ENCODE measurements around the gene AXIN2. TPM values are rescaled to one million over a fixed set of nuclear protein-coding genes. Genes with fewer than 3 reads are reported as not detected.
A peak's percentile ranks its signal among the peaks of the same experiment; 100 is the strongest.

Gene AXIN2
- total RNA-seq, 4 donors from 2014 or later, result 16.5 to 69.3 (median 29.4) TPM

GRCh38 chr17:65556910-65557348 is 4.5 kb downstream of the AXIN2 start:
- no peak for TF ChIP-seq POLR2A (IDR thresholded peaks at IDR 0.05)
- TF ChIP-seq CTCF (IDR thresholded peaks at IDR 0.05), result no peak
- H3K27ac ChIP-seq, result peak overlapping the region in 3 of 4 donors; percentile 2 to 14 (median 4)
- no peak for DNase-seq
- no peaks in the 10 kb centered on the region for H3K27me3 ChIP-seq
- peak overlapping the region in 1 of 4 donors; percentile 97 for H3K4me3 ChIP-seq
- no peaks in the 10 kb centered on the region for H3K36me3 ChIP-seq
- no peaks in the 10 kb centered on the region for H3K9me3 ChIP-seq
- peaks cover 0 to 36% (median 3%) of the 10 kb centered on the region in 4 donors for H3K4me1 ChIP-seq

GRCh38 chr17:65556014-65556909 is 5.2 kb downstream of the AXIN2 start:
- peak overlapping the region in 2 of 4 donors; percentile 12 to 97 for H3K4me3 ChIP-seq
- H3K27me3 ChIP-seq, result no peaks in the 10 kb centered on the region
- H3K36me3 ChIP-seq, result no peaks in the 10 kb centered on the region
- H3K4me1 ChIP-seq, result peaks cover 0 to 41% (median 3%) of the 10 kb centered on the region in 4 donors
- no peaks in the 10 kb centered on the region for H3K9me3 ChIP-seq
- TF ChIP-seq CTCF (IDR thresholded peaks at IDR 0.05), result peak; percentile 24 to 86 (median 81)
- no peak for TF ChIP-seq POLR2A (IDR thresholded peaks at IDR 0.05)
- DNase-seq, result peak; percentile 71 to 93 (median 93)
- H3K27ac ChIP-seq, result peak overlapping the region; percentile 2 to 14 (median 4)

GRCh38 chr17:65554553-65555223 is 6.8 kb downstream of the AXIN2 start:
- H3K27ac ChIP-seq, result peak overlapping the region in 1 of 4 donors; percentile 31
- peaks cover 0 to 49% (median 3%) of the 10 kb centered on the region in 4 donors for H3K4me1 ChIP-seq
- no peaks in the 10 kb centered on the region for H3K27me3 ChIP-seq
- DNase-seq, result no peak
- TF ChIP-seq POLR2A (IDR thresholded peaks at IDR 0.05), result no peak
- TF ChIP-seq CTCF (IDR thresholded peaks at IDR 0.05), result peak in 2 of 6 experiments; percentile 18 to 36
- H3K9me3 ChIP-seq, result no peaks in the 10 kb centered on the region
- no peaks in the 10 kb centered on the region for H3K36me3 ChIP-seq
- H3K4me3 ChIP-seq, result peak overlapping the region in 1 of 4 donors; percentile 14

GRCh38 chr17:65553646-65554552 is 7.5 kb downstream of the AXIN2 start:
- peaks cover 0 to 41% (median 3%) of the 10 kb centered on the region in 4 donors for H3K4me1 ChIP-seq

More at GRCh38 chr17:65553646-65554552, 7.5 kb downstream of the AXIN2 start:
- no peaks in the 10 kb centered on the region for H3K36me3 ChIP-seq
- TF ChIP-seq CTCF (IDR thresholded peaks at IDR 0.05), result no peak
- no peak for TF ChIP-seq POLR2A (IDR thresholded peaks at IDR 0.05)
- no peaks in the 10 kb centered on the region for H3K9me3 ChIP-seq
- H3K27me3 ChIP-seq, result no peaks in the 10 kb centered on the region
- peak overlapping the region in 1 of 4 donors; percentile 31 for H3K27ac ChIP-seq
- no peak for DNase-seq
- peak overlapping the region in 1 of 4 donors; percentile 14 for H3K4me3 ChIP-seq
